ENCODE results near the gene MEIS1. TPM values are rescaled to one million over a fixed set of nuclear protein-coding genes. Genes with fewer than 3 reads are reported as not detected.

The MEIS1 gene
- total RNA-seq, 1 donor from 2014 or later: 250 TPM

- peak overlapping the region; percentile 98 for H3K27ac Mint-ChIP-seq
- peak; percentile 73 for DNase-seq (ENCODE audit: extremely low spot score, unreplicated experiment)
- H3K27me3 Mint-ChIP-seq: peaks cover 15% of the 10 kb centered on the region
Observed at GRCh38 chr2:66445076-66445924, 10.4 kb downstream of the MEIS1 start.

GRCh38 chr2:66445925-66446871 is 11.3 kb downstream of the MEIS1 start:
- Mint-ChIP-seq H3K36me3 (peaks cover 51% of the 10 kb centered on the region), H3K4me1 (ENCODE audit: unreplicated experiment) (peaks cover 43% of the 10 kb centered on the region), H3K4me3 (peak overlapping the region; percentile 96), H3K27me3 (peaks cover 9% of the 10 kb centered on the region), H3K27ac (peak overlapping the region; percentile 98), H3K9me3 (no peaks in the 10 kb centered on the region)
- peak; percentile 74 for DNase-seq (ENCODE audit: extremely low spot score, unreplicated experiment)
- TF ChIP-seq CTCF (conservative IDR thresholded peaks at IDR 0.05): no peak

More at GRCh38 chr2:66445076-66445924, 10.4 kb downstream of the MEIS1 start:
- peaks cover 40% of the 10 kb centered on the region for H3K4me1 Mint-ChIP-seq (ENCODE audit: unreplicated experiment)
- H3K4me3 Mint-ChIP-seq: peak overlapping the region; percentile 96
- peak; percentile 48 for TF ChIP-seq CTCF (conservative IDR thresholded peaks at IDR 0.05)
- H3K36me3 Mint-ChIP-seq: peaks cover 54% of the 10 kb centered on the region
- H3K9me3 Mint-ChIP-seq: no peaks in the 10 kb centered on the region

- DNase-seq (ENCODE audit: extremely low spot score, unreplicated experiment): no peak
- Mint-ChIP-seq H3K4me1 (ENCODE audit: unreplicated experiment) (peaks cover 36% of the 10 kb centered on the region), H3K36me3 (peaks cover 45% of the 10 kb centered on the region), H3K27me3 (peaks cover 4% of the 10 kb centered on the region), H3K27ac (peak overlapping the region; percentile 98), H3K9me3 (no peaks in the 10 kb centered on the region), H3K4me3 (peak overlapping the region; percentile 96)
- TF ChIP-seq CTCF (conservative IDR thresholded peaks at IDR 0.05): no peak
Observed at GRCh38 chr2:66446941-66447340, 12.0 kb downstream of the MEIS1 start.

GRCh38 chr2:66447677-66448076 is 12.8 kb downstream of the MEIS1 start:
- Mint-ChIP-seq H3K4me3 (peak overlapping the region; percentile 96), H3K9me3 (no peaks in the 10 kb centered on the region), H3K36me3 (peaks cover 44% of the 10 kb centered on the region), H3K27me3 (peaks cover 4% of the 10 kb centered on the region), H3K4me1 (ENCODE audit: unreplicated experiment) (peaks cover 35% of the 10 kb centered on the region), H3K27ac (peak overlapping the region; percentile 98)
- TF ChIP-seq CTCF (conservative IDR thresholded peaks at IDR 0.05): no peak
- DNase-seq (ENCODE audit: extremely low spot score, unreplicated experiment): no peak

- H3K27ac Mint-ChIP-seq: peak overlapping the region; percentile 98
- no peak for DNase-seq (ENCODE audit: extremely low spot score, unreplicated experiment)
- no peaks in the 10 kb centered on the region for H3K9me3 Mint-ChIP-seq
- peaks cover 4% of the 10 kb centered on the region for H3K27me3 Mint-ChIP-seq
- H3K4me1 Mint-ChIP-seq (ENCODE audit: unreplicated experiment): peaks cover 38% of the 10 kb centered on the region
- H3K4me3 Mint-ChIP-seq: peak overlapping the region; percentile 96
- no peak for TF ChIP-seq CTCF (conservative IDR thresholded peaks at IDR 0.05)
- H3K36me3 Mint-ChIP-seq: peaks cover 43% of the 10 kb centered on the region
Observed at GRCh38 chr2:66448136-66448991, 13.4 kb downstream of the MEIS1 start.
